GM12892 (cell line): ENCODE results near the gene PROCA1.

Source experiments
- POLR2A ChIP-seq: IDR thresholded peaks from 2 replicates; pipeline ENCODE4 v1.6.1; 2011; ENCODE audit warnings: low read depth, low read length, control low read depth
- POLR2AphosphoS5 ChIP-seq: IDR thresholded peaks from 2 replicates; pipeline ENCODE4 v1.6.1; 2011; ENCODE audit warnings: low read depth, low read length, control low read depth

GRCh38 chr17:28685366-28685765, 26.3 kb downstream of the PROCA1 start:
- TF ChIP-seq POLR2A (no peak), POLR2AphosphoS5 (no peak)
